NB4 (cell line): ENCODE data around the gene ZNF423.
"Not testable (repeated sequence)": the region's sequence is repeated elsewhere in the genome, so short reads cannot be mapped to it uniquely, and the experiment has no call there.

ENCODE experiments used
- DNase-seq: peaks from one replicate; pipeline ENCODE4 v3.0.0; 2010; ENCODE audit warnings: low read depth
- H3K4me3 ChIP-seq: one replicate; pipeline ENCODE4 v1.5.1; 2011; ENCODE audit warnings: mild to moderate bottlenecking, low read depth, low read length, moderate library complexity
- CTCF ChIP-seq: IDR thresholded peaks from one replicate; pipeline ENCODE4 v1.5.1; 2012; ENCODE audit warnings: low read depth, low read length
- MAX ChIP-seq: IDR thresholded peaks from 2 replicates; pipeline ENCODE4 v1.6.1; 2011; ENCODE audit warnings: low read depth, low read length
- MYC ChIP-seq: IDR thresholded peaks from 2 replicates; pipeline ENCODE4 v1.6.1; 2011; ENCODE audit warnings: low read depth, low read length
- POLR2A ChIP-seq: IDR thresholded peaks from 2 replicates; pipeline ENCODE4 v1.6.1; 2011; ENCODE audit warnings: mild to moderate bottlenecking; ENCODE audit not compliant: insufficient read length; ENCODE audit errors: extremely low read depth

ZNF423 gene

GRCh38 chr16:49875806-49876715 is 20.1 kb upstream of the ZNF423 start:
- no peak for TF ChIP-seq MAX
- TF ChIP-seq POLR2A = no peak
- TF ChIP-seq MYC = no peak
- TF ChIP-seq CTCF = no peak
- DNase-seq = no peak
- no peak overlapping the region for H3K4me3 ChIP-seq

- H3K4me3 ChIP-seq = no peak overlapping the region
- TF ChIP-seq MAX = no peak
- no peak for TF ChIP-seq CTCF
- no peak for TF ChIP-seq POLR2A
- no peak for TF ChIP-seq MYC
- no peak for DNase-seq
Measured at GRCh38 chr16:49874613-49875237, 18.8 kb upstream of the ZNF423 start.

- not testable (repeated sequence) for DNase-seq
Measured at GRCh38 chr16:49871824-49872223, 15.9 kb upstream of the ZNF423 start.

GRCh38 chr16:49869731-49870130 is 13.8 kb upstream of the ZNF423 start:
- TF ChIP-seq MAX (no peak), MYC (no peak), POLR2A (no peak), CTCF (no peak)
- DNase-seq = no peak
- H3K4me3 ChIP-seq = no peak overlapping the region

More at GRCh38 chr16:49871824-49872223, 15.9 kb upstream of the ZNF423 start:
- H3K4me3 ChIP-seq = not testable (repeated sequence)

GRCh38 chr16:49867796-49868668 is 12.1 kb upstream of the ZNF423 start:
- no peak for TF ChIP-seq MYC
- TF ChIP-seq MAX = no peak
- TF ChIP-seq POLR2A = no peak
- no peak for TF ChIP-seq CTCF
- no peak for DNase-seq
- no peak overlapping the region for H3K4me3 ChIP-seq
